Activated naive CD4-positive, alpha-beta T cell treated with anti-CD3 and anti-CD28 coated beads for 36 hours (primary cell): ENCODE data around the gene CYP4V2. TPM values are rescaled to one million over a fixed set of nuclear protein-coding genes. Genes with fewer than 3 reads are reported as not detected.
A peak's percentile ranks its signal among the peaks of the same experiment; 100 is the strongest.

Source experiments
- CTCF ChIA-PET: fragments of 350-600 bp; sonication (Branson Sonifier 250); formaldehyde crosslinking; loops from one replicate; lab custom pipeline; 2021; ENCODE audit warnings: antibody characterized with exemption; lab: Charles Lee
- DNase-seq: peaks from one replicate; pipeline ENCODE4 v3.0.0-alpha.2; 2020
- H3K27ac Mint-ChIP-seq: one replicate; pipeline ENCODE4 v1.8.0; 2021; ENCODE audit warnings: mild to moderate bottlenecking, mixed read lengths
- H3K27me3 Mint-ChIP-seq: one replicate; pipeline ENCODE4 v1.8.0; 2021; ENCODE audit warnings: low read depth, mixed read lengths
- H3K36me3 Mint-ChIP-seq: one replicate; pipeline ENCODE4 v1.8.0; 2021; ENCODE audit warnings: low read depth, mixed read lengths
- H3K4me1 Mint-ChIP-seq: one replicate; pipeline ENCODE4 v1.8.0; 2021; ENCODE audit warnings: low read depth, mixed read lengths
- H3K4me3 Mint-ChIP-seq: one replicate; pipeline ENCODE4 v1.8.0; 2021; ENCODE audit warnings: mild to moderate bottlenecking, moderate library complexity, mixed read lengths
- H3K9me3 Mint-ChIP-seq: one replicate; pipeline ENCODE4 v1.8.0; 2021; ENCODE audit warnings: mixed read lengths
- intact Hi-C: fragments of 100-400 bp; cut with micrococcal nuclease; formaldehyde crosslinking; loops from one replicate; pipeline ENCODE4 v1.15.1; 2023
- total RNA-seq, 2 experiments: library from RNA; stranded (reverse); gene quantifications; one replicate each; pipeline ENCODE4 v1.2.3, GENCODE V29; 2021

Gene CYP4V2
- total RNA-seq, 2 experiments from 2014 or later, result 3.3 TPM

- peaks cover 34% of the 10 kb centered on the region for H3K4me1 Mint-ChIP-seq
- no peak for DNase-seq
- H3K4me3 Mint-ChIP-seq, result peak overlapping the region; percentile 39
- peak overlapping the region; percentile 1 for H3K27ac Mint-ChIP-seq
- CTCF ChIA-PET, result interaction anchor here (1.1 to 5.1 kb wide), 2 partner anchors 14 to 41 kb away, joined by 4 to 44 read pairs; partner anchors contain the start of gene CYP4V2
- peaks cover 2% of the 10 kb centered on the region for H3K9me3 Mint-ChIP-seq
- peaks cover 15% of the 10 kb centered on the region for H3K36me3 Mint-ChIP-seq
- no peaks in the 10 kb centered on the region for H3K27me3 Mint-ChIP-seq
- intact Hi-C loops, result no loop called here
Measured at GRCh38 chr4:186205156-186205555, 13.8 kb downstream of the CYP4V2 start.

DNA sequence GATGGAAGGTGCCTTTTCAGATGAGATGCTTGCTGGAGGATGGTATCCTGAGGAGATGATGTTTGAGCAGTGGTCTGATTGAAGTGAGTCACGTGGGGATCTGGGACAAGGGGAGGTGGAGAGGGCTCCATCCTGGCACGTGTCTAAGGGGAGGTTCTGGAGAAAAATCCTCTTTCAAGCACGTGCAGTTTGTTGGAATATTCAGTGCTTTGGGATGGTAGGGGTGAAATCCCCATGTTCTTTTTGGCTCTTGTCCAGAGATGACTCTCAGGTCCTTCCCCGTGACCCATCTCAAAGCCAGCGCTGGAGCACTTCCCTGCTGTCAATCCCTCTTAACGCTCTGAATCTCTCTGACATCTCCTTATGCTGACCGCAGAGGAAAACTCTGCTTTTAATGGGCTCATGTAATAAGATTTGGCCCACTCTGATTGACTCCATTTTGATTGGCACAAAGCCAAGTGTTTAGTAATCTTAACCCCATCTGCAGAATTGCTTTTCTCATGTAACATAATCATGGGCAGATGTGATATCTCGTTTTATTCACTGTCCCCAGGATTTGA lies 25.2 kb downstream of the CYP4V2 start:
- intact Hi-C loops, result no loop called here
- no peak for DNase-seq
- peaks cover 2% of the 10 kb centered on the region for H3K27me3 Mint-ChIP-seq
- H3K4me3 Mint-ChIP-seq, result no peak overlapping the region
- no peak overlapping the region for H3K27ac Mint-ChIP-seq
- H3K36me3 Mint-ChIP-seq, result peaks cover 8% of the 10 kb centered on the region
- no peaks in the 10 kb centered on the region for H3K9me3 Mint-ChIP-seq
- no peaks in the 10 kb centered on the region for H3K4me1 Mint-ChIP-seq
- CTCF ChIA-PET, result no interaction called here

GRCh38 chr4:186217733-186218293 lies 26.4 kb downstream of the CYP4V2 start:
- no peak for DNase-seq
- peaks cover 4% of the 10 kb centered on the region for H3K27me3 Mint-ChIP-seq
- no peaks in the 10 kb centered on the region for H3K36me3 Mint-ChIP-seq
- H3K4me1 Mint-ChIP-seq, result no peaks in the 10 kb centered on the region
- intact Hi-C loops, result no loop called here
- H3K27ac Mint-ChIP-seq, result no peak overlapping the region
- no peaks in the 10 kb centered on the region for H3K9me3 Mint-ChIP-seq
- H3K4me3 Mint-ChIP-seq, result no peak overlapping the region
- CTCF ChIA-PET, result no interaction called here

- H3K27ac Mint-ChIP-seq, result no peak overlapping the region
- H3K27me3 Mint-ChIP-seq, result peaks cover 11% of the 10 kb centered on the region
- DNase-seq, result no peak
- CTCF ChIA-PET, result no interaction called here
- H3K4me3 Mint-ChIP-seq, result no peak overlapping the region
- H3K36me3 Mint-ChIP-seq, result peaks cover 12% of the 10 kb centered on the region
- intact Hi-C loops, result no loop called here
- H3K9me3 Mint-ChIP-seq, result peaks cover 14% of the 10 kb centered on the region
- H3K4me1 Mint-ChIP-seq, result no peaks in the 10 kb centered on the region
Measured at GRCh38 chr4:186221624-186222023, 30.3 kb downstream of the CYP4V2 start.

GRCh38 chr4:186225848-186226247 lies 34.5 kb downstream of the CYP4V2 start:
- H3K27me3 Mint-ChIP-seq, result peaks cover 11% of the 10 kb centered on the region
- no peak overlapping the region for H3K27ac Mint-ChIP-seq
- DNase-seq, result no peak
- no peak overlapping the region for H3K4me3 Mint-ChIP-seq
- CTCF ChIA-PET, result no interaction called here
- H3K4me1 Mint-ChIP-seq, result no peaks in the 10 kb centered on the region
- H3K9me3 Mint-ChIP-seq, result peaks cover 18% of the 10 kb centered on the region
- peaks cover 15% of the 10 kb centered on the region for H3K36me3 Mint-ChIP-seq
- intact Hi-C loops, result no loop called here

DNA sequence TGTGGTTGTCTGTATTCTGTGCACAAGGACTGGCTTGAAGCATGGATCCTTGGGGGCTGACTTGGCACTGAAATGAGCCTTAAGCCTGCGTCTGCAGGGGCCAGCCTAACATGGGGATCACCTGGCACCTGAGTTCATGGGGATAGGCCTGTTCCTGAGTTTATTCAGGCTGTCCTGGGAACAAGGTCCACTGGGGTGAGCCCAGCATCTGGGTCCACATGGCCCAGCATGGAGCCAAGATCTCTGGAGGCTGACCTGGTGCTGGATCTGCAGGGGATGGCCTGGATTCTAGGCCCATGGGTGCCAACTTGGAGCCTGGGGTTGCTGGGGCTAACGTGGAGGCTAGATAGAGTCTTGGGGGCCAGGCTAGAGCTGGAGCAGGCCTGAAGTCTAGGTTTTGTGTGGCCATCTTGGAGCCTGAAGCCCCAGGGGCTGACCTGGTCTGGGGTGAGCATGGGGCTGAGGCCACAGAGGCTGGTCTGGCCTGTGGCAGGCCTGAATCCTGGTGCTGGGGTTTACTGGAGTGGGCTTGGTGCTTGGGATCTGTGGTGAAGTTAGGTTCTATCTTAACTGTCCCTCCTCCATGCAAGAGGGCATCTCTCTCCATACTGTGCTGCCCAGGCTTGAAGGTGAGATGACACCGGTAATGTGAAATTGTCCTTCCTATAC lies 35.3 kb downstream of the CYP4V2 start:
- H3K27me3 Mint-ChIP-seq, result peaks cover 7% of the 10 kb centered on the region
- H3K4me3 Mint-ChIP-seq, result no peak overlapping the region
- H3K27ac Mint-ChIP-seq, result no peak overlapping the region
- CTCF ChIA-PET, result no interaction called here
- H3K9me3 Mint-ChIP-seq, result peaks cover 18% of the 10 kb centered on the region
- H3K4me1 Mint-ChIP-seq, result no peaks in the 10 kb centered on the region
- DNase-seq, result no peak
- intact Hi-C loops, result no loop called here
- peaks cover 15% of the 10 kb centered on the region for H3K36me3 Mint-ChIP-seq

DNA sequence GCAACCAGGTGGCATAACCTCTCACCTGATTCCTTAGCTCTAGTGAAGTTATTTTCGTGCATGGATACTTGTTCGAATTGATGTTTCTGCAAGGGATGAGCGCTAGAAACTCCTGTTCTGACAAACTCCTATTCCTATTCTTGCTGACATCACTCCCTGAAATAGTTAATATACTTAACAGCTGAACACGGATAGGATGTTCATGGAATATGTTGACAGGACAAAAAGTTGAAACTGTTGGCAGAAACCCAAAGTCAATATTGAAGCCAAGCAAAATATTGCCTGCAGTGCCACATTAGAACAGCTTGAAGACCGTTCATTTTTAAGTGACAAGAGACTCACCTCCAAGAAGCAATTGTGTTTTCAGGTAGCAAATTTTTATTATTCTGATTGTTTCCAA lies 35.9 kb downstream of the CYP4V2 start, which contains the start of gene KLKB1:
Gene KLKB1, plus strand, starts transcription at position 287 of the 400 bp plus-strand sequence. CDS start 689 bp downstream, outside the sequence.
- DNase-seq, result no peak
- Mint-ChIP-seq H3K4me3 (no peak within 1 kb of the TSS), H3K36me3 (peaks cover 15% of the 10 kb centered on the region), H3K27ac (no peak within 1 kb of the TSS), H3K4me1 (no peaks in the 10 kb centered on the region), H3K9me3 (peaks cover 18% of the 10 kb centered on the region), H3K27me3 (peaks cover 7% of the 10 kb centered on the region)
- CTCF ChIA-PET, result no interaction called here
- intact Hi-C loops, result no loop called here

- Mint-ChIP-seq H3K9me3 (peaks cover 18% of the 10 kb centered on the region), H3K4me3 (no peak overlapping the region), H3K36me3 (peaks cover 15% of the 10 kb centered on the region), H3K27ac (no peak overlapping the region), H3K27me3 (peaks cover 7% of the 10 kb centered on the region), H3K4me1 (no peaks in the 10 kb centered on the region)
- DNase-seq, result no peak
- CTCF ChIA-PET, result interaction anchor here (0.5 to 1.1 kb wide), 2 partner anchors 499 to 1850 kb away, joined by 3 read pairs; no protein-coding TSS in a partner anchor
- intact Hi-C loops, result no loop called here
Measured at GRCh38 chr4:186227744-186228513, 36.6 kb downstream of the CYP4V2 start.

- no peak overlapping the region for H3K4me3 Mint-ChIP-seq
- H3K9me3 Mint-ChIP-seq, result peaks cover 18% of the 10 kb centered on the region
Measured at GRCh38 chr4:186228514-186228894, 37.1 kb downstream of the CYP4V2 start.

GRCh38 chr4:186234367-186234766 lies 43.0 kb downstream of the CYP4V2 start:
- CTCF ChIA-PET, result no interaction called here
- no peak overlapping the region for H3K27ac Mint-ChIP-seq
- H3K27me3 Mint-ChIP-seq, result no peaks in the 10 kb centered on the region
- no peaks in the 10 kb centered on the region for H3K4me1 Mint-ChIP-seq
- no peaks in the 10 kb centered on the region for H3K9me3 Mint-ChIP-seq
- H3K4me3 Mint-ChIP-seq, result no peak overlapping the region
- no peak for DNase-seq
- H3K36me3 Mint-ChIP-seq, result peaks cover 1% of the 10 kb centered on the region
- intact Hi-C loops, result no loop called here

More at GRCh38 chr4:186228514-186228894, 37.1 kb downstream of the CYP4V2 start:
- Mint-ChIP-seq H3K4me1 (no peaks in the 10 kb centered on the region), H3K36me3 (peaks cover 15% of the 10 kb centered on the region), H3K27me3 (peaks cover 2% of the 10 kb centered on the region), H3K27ac (no peak overlapping the region)
- CTCF ChIA-PET, result interaction anchor here (0.5 to 1.1 kb wide), 2 partner anchors 499 to 1850 kb away, joined by 3 read pairs; no protein-coding TSS in a partner anchor
- DNase-seq, result no peak
- intact Hi-C loops, result no loop called here

DNA sequence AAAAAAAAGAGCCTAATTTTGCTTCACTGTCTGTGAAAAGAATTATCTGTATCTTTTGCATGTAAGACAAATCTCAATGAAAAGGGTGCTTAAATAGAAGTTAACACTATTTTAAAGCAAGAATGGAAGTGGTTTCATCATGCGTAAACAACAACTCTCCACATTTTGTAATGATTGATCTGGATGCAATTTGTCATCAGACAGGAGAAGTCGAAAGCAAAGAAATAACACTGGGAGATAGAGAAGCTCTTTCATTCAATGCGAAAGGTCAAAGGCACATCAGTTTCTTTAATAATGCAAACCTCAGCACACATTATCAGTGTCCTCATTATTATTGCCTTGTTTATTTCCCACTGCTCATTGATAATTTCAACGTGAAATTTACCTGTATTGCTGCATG lies 44.8 kb downstream of the CYP4V2 start:
- no peak overlapping the region for H3K4me3 Mint-ChIP-seq
- no peaks in the 10 kb centered on the region for H3K27me3 Mint-ChIP-seq
- CTCF ChIA-PET, result no interaction called here

GRCh38 chr4:186240452-186240847 lies 49.1 kb downstream of the CYP4V2 start:
- CTCF ChIA-PET, result no interaction called here

More for the DNA sequence above, 44.8 kb downstream of the CYP4V2 start:
- H3K36me3 Mint-ChIP-seq, result no peaks in the 10 kb centered on the region
- no peaks in the 10 kb centered on the region for H3K9me3 Mint-ChIP-seq
- H3K27ac Mint-ChIP-seq, result no peak overlapping the region
- DNase-seq, result no peak
- H3K4me1 Mint-ChIP-seq, result no peaks in the 10 kb centered on the region
- intact Hi-C loops, result no loop called here

More at GRCh38 chr4:186240452-186240847, 49.1 kb downstream of the CYP4V2 start:
- Mint-ChIP-seq H3K9me3 (no peaks in the 10 kb centered on the region), H3K27me3 (no peaks in the 10 kb centered on the region), H3K4me1 (no peaks in the 10 kb centered on the region), H3K36me3 (no peaks in the 10 kb centered on the region), H3K27ac (no peak overlapping the region), H3K4me3 (no peak overlapping the region)
- intact Hi-C loops, result no loop called here
- DNase-seq, result no peak
